Activated T-helper 1 cell treated with anti-CD3 and anti-CD28 coated beads, Interleukin-2, amount 50 U/mL, for 16 hours (primary cell): ENCODE data around the gene ITPR1.

ENCODE experiments used
- DNase-seq, 2 donors: peaks; one replicate each; pipeline ENCODE4 v3.0.0-alpha.2; 2020; ENCODE audit warnings: low read depth in 1 of 2, low spot score in 1 of 2

ITPR1 gene

GRCh38 chr3:4678320-4678719 is 185.2 kb downstream of the ITPR1 start:
- DNase-seq = no peak

GRCh38 chr3:4680227-4680691 is 187.1 kb downstream of the ITPR1 start:
- no peak for DNase-seq

- no peak for DNase-seq
These were observed 187.7 kb downstream of the ITPR1 start for GRCh38 chr3:4680871-4681300.

GRCh38 chr3:4681301-4681700 is 188.2 kb downstream of the ITPR1 start:
- no peak for DNase-seq

- no peak for DNase-seq
These were observed 191.0 kb downstream of the ITPR1 start for GRCh38 chr3:4684117-4684516.

GRCh38 chr3:4684976-4685375 is 191.8 kb downstream of the ITPR1 start:
- DNase-seq = no peak

GRCh38 chr3:4685673-4686345 is 192.7 kb downstream of the ITPR1 start:
- DNase-seq = no peak

GRCh38 chr3:4686619-4687018 is 193.5 kb downstream of the ITPR1 start:
- DNase-seq = no peak

GRCh38 chr3:4687167-4687566 is 194.0 kb downstream of the ITPR1 start:
- no peak for DNase-seq

- DNase-seq = no peak
These were observed 194.4 kb downstream of the ITPR1 start for GRCh38 chr3:4687596-4687995.

GRCh38 chr3:4688411-4688810 is 195.3 kb downstream of the ITPR1 start:
- no peak for DNase-seq

- DNase-seq = no peak
These were observed 195.9 kb downstream of the ITPR1 start for GRCh38 chr3:4689021-4689420.

GRCh38 chr3:4690277-4690676 is 197.1 kb downstream of the ITPR1 start:
- no peak for DNase-seq

GRCh38 chr3:4693620-4694019 is 200.5 kb downstream of the ITPR1 start:
- no peak for DNase-seq

GRCh38 chr3:4695846-4696245 is 202.7 kb downstream of the ITPR1 start:
- no peak for DNase-seq

GRCh38 chr3:4696266-4696665 is 203.1 kb downstream of the ITPR1 start:
- no peak for DNase-seq

GRCh38 chr3:4698125-4698821 is 205.1 kb downstream of the ITPR1 start:
- DNase-seq = no peak

GRCh38 chr3:4703054-4703480 is 209.9 kb downstream of the ITPR1 start:
- DNase-seq = no peak

- no peak for DNase-seq
These were observed 211.4 kb downstream of the ITPR1 start for GRCh38 chr3:4704552-4704951.

- DNase-seq = no peak
These were observed 214.2 kb downstream of the ITPR1 start for GRCh38 chr3:4707324-4707723.

- DNase-seq = no peak
These were observed 215.1 kb downstream of the ITPR1 start for GRCh38 chr3:4708230-4708629.

- DNase-seq = no peak
These were observed 216.2 kb downstream of the ITPR1 start for GRCh38 chr3:4709341-4709740.

- DNase-seq = no peak
These were observed 217.0 kb downstream of the ITPR1 start for GRCh38 chr3:4710191-4710590.
